Measurements from ENCODE around the gene TBX10. TPM values are rescaled to one million over a fixed set of nuclear protein-coding genes. Genes with fewer than 3 reads are reported as not detected.
"Not testable (repeated sequence)": the region's sequence is repeated elsewhere in the genome, so short reads cannot be mapped to it uniquely, and the experiment has no call there.

Gene TBX10
- total and polyA plus RNA-seq, 12 donors: 0.17 to 0.44 (median 0.28) TPM; not detected in 9

DNA sequence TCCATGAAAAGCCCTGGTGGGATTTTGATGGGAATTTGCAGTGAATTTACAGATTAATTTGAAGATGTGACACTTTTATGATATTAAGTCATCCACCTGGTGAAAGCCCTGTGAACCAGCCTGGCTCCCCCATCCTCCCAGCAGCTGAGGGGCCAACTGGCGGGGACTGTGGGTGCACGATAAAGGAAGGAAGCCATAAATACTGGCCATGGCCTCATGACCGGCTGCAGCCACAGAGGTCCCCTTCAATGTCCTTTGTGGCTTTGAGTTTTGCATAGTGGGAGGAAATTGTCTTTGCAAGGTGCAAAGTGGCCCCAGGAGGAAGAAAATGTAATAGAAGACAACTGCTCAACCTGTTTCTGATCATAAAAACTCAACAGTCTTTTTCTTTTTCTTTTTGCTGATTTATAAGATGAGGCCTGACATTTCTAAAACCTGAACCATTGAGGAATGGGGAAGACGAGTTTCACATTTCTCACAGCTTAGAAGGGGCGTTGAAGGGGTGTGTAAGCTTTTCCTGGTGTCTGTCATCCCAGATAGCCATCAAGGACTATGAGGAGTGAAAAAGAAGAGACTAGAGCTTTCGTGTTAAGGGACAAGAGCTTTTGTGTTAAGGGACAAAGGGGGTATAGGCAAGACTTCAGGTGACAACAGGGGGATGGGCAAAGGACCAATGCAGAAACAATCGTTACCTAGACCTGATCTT is 39.1 kb downstream of the TBX10 start:
- Histone ChIP-seq H3K36me3 (no peaks in the 10 kb centered on the region), H3K4me1 (peaks cover 0 to 2% (median 0%) of the 10 kb centered on the region in 9 donors), H3K27me3 (peaks cover 0 to 10% (median 0%) of the 10 kb centered on the region in 7 donors), H3K27ac (no peak overlapping the region), H3K4me3 (no peak overlapping the region), H3K9me3 (peaks cover 0 to 7% (median 0%) of the 10 kb centered on the region in 11 donors)
- ATAC-seq (no peak), DNase-seq (no peak)
- intact Hi-C loops (cut with DNase I): no loop called here
- 63 to 65% methylated on average over 7 of the region's 7 CpGs for WGBS, 2 donors
- TF ChIP-seq, protein P1, sequence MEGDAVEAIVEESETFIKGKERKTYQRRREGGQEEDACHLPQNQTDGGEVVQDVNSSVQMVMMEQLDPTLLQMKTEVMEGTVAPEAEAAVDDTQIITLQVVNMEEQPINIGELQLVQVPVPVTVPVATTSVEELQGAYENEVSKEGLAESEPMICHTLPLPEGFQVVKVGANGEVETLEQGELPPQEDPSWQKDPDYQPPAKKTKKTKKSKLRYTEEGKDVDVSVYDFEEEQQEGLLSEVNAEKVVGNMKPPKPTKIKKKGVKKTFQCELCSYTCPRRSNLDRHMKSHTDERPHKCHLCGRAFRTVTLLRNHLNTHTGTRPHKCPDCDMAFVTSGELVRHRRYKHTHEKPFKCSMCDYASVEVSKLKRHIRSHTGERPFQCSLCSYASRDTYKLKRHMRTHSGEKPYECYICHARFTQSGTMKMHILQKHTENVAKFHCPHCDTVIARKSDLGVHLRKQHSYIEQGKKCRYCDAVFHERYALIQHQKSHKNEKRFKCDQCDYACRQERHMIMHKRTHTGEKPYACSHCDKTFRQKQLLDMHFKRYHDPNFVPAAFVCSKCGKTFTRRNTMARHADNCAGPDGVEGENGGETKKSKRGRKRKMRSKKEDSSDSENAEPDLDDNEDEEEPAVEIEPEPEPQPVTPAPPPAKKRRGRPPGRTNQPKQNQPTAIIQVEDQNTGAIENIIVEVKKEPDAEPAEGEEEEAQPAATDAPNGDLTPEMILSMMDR (IDR thresholded peaks at IDR 0.05): no peak

DNA sequence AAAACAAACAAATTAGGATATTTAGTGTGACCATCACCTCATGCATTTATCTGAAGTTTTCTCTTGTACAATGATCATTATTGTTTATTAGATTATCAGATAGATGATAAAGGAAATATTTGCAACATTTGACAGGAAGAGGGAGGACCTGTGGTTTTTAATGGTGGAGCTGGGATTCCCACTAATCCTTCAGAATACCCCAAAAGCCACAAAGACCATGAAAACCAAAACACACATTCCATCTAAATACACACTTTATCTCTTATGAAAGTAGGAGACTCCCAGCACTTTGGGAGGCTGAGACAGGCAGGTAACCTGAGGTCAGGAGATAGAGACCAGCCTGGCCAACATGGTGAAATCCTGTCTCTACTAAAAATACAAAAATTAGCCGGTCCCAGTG is 40.4 kb downstream of the TBX10 start:
- Histone ChIP-seq H3K27ac (no peak overlapping the region), H3K36me3 (no peaks in the 10 kb centered on the region), H3K4me3 (no peak overlapping the region), H3K9me3 (peaks cover 0 to 7% (median 0%) of the 10 kb centered on the region in 11 donors), H3K4me1 (no peaks in the 10 kb centered on the region), H3K27me3 (peaks cover 0 to 10% (median 0%) of the 10 kb centered on the region in 7 donors)
- intact Hi-C loops (cut with DNase I): no loop called here
- TF ChIP-seq, protein P1 (IDR thresholded peaks at IDR 0.05): no peak
- DNase-seq: no peak
- no peak for ATAC-seq
- WGBS, 2 donors: 83 to 90% methylated on average over 1 of the region's 1 CpG

DNA sequence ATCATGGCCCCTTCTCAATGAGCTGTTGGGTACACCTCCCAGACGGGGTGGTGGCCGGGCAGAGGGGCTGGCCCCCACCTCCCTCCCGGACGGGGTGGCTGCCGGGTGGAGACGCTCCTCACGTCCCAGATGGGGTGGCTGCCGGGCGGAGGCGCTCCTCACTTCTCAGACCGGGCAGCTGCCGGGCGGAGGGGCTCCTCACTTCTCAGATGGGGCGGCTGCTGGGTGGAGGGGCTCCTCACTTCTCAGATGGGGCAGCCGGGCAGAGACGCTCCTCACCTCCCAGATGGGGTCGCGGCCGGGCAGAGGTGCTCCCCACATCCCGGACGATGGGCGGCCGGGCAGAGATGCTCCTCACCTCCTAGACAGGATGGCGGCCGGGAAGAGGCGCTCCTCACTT is 41.6 kb downstream of the TBX10 start:
- H3K27me3 ChIP-seq; H3K9me3 ChIP-seq; H3K27ac ChIP-seq; H3K4me1 ChIP-seq; ATAC-seq; intact Hi-C loops (cut with DNase I); H3K36me3 ChIP-seq; H3K4me3 ChIP-seq; DNase-seq: not testable (repeated sequence)
- WGBS, 2 donors: 94 to 96% methylated on average over 24 to 26 of the region's 26 CpGs

DNA sequence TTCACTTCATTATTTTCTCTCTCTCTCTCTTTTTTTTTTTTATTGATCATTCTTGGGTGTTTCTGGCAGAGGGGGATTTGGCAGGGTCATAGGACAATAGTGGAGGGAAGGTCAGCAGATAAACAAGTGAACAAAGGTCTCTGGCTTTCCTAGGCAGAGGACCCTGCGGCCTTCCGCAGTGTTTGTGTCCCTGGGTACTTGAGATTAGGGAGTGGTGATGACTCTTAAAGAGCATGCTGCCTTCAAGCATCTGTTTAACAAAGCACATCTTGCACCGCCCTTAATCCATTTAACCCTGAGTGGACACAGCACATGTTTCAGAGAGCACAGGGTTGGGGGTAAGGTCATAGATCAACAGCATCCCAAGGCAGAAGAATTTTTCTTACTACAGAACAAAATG is 42.1 kb downstream of the TBX10 start:
- DNase-seq; H3K27ac ChIP-seq; intact Hi-C loops (cut with DNase I); H3K36me3 ChIP-seq; H3K9me3 ChIP-seq; H3K4me3 ChIP-seq; H3K27me3 ChIP-seq; ATAC-seq; H3K4me1 ChIP-seq: not testable (repeated sequence)
- no CpG with 5 or more reads among the region's 3 CpGs for WGBS, 2 donors

DNA sequence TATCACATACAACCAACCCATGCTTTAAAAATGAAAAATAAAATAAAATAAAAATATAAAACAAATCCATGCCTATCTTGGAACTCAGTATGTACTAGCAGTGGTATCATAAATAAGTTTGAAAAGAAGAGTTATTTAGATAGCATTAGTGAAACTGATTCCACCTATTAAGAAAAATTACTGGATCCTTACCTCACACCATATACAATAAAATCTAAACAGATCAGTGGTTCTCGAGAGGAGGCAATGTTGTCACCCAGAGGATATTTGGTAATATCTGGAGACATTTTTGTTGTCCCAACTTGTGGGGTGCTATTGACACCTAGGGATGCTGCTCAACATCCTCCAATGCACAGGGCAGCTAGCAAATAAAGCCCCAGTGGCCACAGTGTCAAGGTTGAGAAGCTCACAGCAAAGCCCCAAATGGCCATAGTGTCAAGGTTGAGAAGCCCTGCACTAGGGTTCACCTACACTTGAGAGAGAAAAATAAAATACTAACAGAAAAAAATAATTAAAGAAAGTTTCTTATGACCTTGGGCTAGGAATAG is 42.7 kb downstream of the TBX10 start:
- ATAC-seq: no peak
- WGBS, 2 donors: 91 to 94% methylated on average over 1 of the region's 1 CpG

More for the DNA sequence above, 42.7 kb downstream of the TBX10 start:
- Histone ChIP-seq H3K9me3 (peaks cover 0 to 7% (median 0%) of the 10 kb centered on the region in 11 donors), H3K27me3 (peaks cover 0 to 9% (median 0%) of the 10 kb centered on the region in 7 donors), H3K36me3 (no peaks in the 10 kb centered on the region), H3K4me1 (no peaks in the 10 kb centered on the region), H3K27ac (no peak overlapping the region), H3K4me3 (no peak overlapping the region)
- intact Hi-C loops (cut with DNase I): no loop called here
- TF ChIP-seq, protein P1 (IDR thresholded peaks at IDR 0.05): no peak
- DNase-seq: no peak
